Body of pancreas (tissue), 4 donors: ENCODE measurements around the gene KCTD6. TPM values are rescaled to one million over a fixed set of nuclear protein-coding genes. Genes with fewer than 3 reads are reported as not detected.

ENCODE experiments used
- ATAC-seq: fragments of 150-250 bp; one replicate; pipeline ENCODE4 v1.9.1; 2016
- DNase-seq, 4 donors: peaks; one replicate each; pipeline ENCODE4 v3.0.0-alpha.2; 2019
- H3K27ac ChIP-seq, 4 donors: fragments of 200-600 bp; sonication (generic); 1 replicate in 3 of 4; 2 replicates in 1 of 4; pipeline versions ENCODE4 v1.5.1 to v1.6.1; 2016 to 2019; ENCODE audit warnings: mild to moderate bottlenecking in 1 of 4, mixed read lengths in 1 of 4, moderate library complexity in 1 of 4
- H3K27me3 ChIP-seq, 2 donors: fragments of 200-600 bp; sonication (generic); one replicate each; pipeline ENCODE4 v1.6.0; 2016; ENCODE audit warnings: mild to moderate bottlenecking in 1 of 2
- H3K36me3 ChIP-seq, 2 donors: fragments of 200-600 bp; sonication (generic); replicated peaks in 1 of 2; 2 replicates each; pipeline ENCODE4 v1.5.1; 2016; ENCODE audit warnings: low read depth in 2 of 2; ENCODE audit not compliant: insufficient read depth in 1 of 2
- H3K4me1 ChIP-seq: fragments of 200-600 bp; sonication (generic); one replicate; pipeline ENCODE4 v1.6.0; 2016
- H3K4me3 ChIP-seq, 2 donors: fragments of 200-600 bp; sonication (generic); 1 replicate in 1 of 2; 2 replicates in 1 of 2; pipeline ENCODE4 v1.5.1; 2016 to 2019
- H3K9me3 ChIP-seq, 3 donors: fragments of 200-600 bp; sonication (generic); 1 replicate in 2 of 3; 2 replicates in 1 of 3; pipeline ENCODE4 v1.5.1; 2016
- POLR2A ChIP-seq, 3 donors: fragments of 450-650 bp; IDR thresholded peaks; one replicate each; pipeline ENCODE4 v1.6.1; 2016; ENCODE audit warnings: antibody characterized with exemption in 3 of 3, mild to moderate bottlenecking in 2 of 3
- WGBS, 2 donors: methylation state at CpG; one replicate each; pipeline ENCODE4 v1.1.5; 2017; 5-methylcytosine and 5-hydroxymethylcytosine counted together
- intact Hi-C: fragments of 100-400 bp; cut with DNase I; formaldehyde crosslinking; loops from one replicate; pipeline ENCODE4 v1.15.1; 2023
- total RNA-seq, 2 donors: library from RNA; depleted of rRNA; stranded (reverse); fragments of >200 nt; gene quantifications; one replicate each; pipeline ENCODE4 v1.1.0, GENCODE V29; 2016
- TF ChIP-seq, protein P1 (sequence below), 7 experiments: fragments of 450-650 bp in 4 of 7; fragments of 200-600 bp in 3 of 7; sonication (generic) in 3 of 7; IDR thresholded peaks; one replicate each; pipeline ENCODE4 v1.5.1; 2016 to 2019; ENCODE audit warnings: antibody characterized with exemption in 7 of 7

KCTD6 gene
- total RNA-seq, 2 donors from 2014 or later, result 1.3 to 13.0 TPM

DNA sequence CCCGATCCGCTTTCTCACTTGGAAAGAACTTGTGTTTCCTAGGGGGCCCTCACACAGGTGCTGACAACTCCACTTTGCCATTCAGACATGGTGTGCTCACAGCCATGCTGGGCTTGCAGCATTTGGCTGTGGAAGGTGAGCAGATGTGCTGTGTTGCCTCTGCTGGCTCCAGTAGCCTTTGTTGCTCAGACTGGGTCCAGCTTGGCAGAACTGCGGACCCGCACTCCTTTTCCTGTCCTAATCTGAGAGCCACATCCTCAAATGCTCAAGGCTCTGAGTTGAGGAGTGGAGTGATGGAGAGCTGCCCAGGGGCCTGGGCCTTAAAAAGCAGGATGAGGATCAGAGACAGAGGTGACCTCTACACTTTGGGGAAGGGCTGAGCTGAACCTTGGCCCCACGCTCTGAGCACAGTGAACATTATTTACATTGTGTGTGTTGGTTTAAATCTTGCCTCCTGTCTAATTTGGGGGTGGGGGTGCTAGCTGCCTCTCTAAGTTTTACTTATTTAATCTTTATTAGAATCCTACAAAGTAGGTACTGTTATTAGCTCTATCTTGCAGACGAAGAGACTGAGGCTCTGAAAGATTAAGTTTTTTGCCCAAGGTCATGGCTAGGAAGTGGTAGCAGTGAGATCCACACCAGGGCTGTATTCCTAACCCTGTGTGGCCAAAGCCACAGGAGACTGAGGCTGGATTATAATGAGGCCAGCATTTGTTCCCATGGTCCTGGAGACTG, 27.9 kb downstream of the KCTD6 start:
- intact Hi-C loops, result no loop called here

DNA sequence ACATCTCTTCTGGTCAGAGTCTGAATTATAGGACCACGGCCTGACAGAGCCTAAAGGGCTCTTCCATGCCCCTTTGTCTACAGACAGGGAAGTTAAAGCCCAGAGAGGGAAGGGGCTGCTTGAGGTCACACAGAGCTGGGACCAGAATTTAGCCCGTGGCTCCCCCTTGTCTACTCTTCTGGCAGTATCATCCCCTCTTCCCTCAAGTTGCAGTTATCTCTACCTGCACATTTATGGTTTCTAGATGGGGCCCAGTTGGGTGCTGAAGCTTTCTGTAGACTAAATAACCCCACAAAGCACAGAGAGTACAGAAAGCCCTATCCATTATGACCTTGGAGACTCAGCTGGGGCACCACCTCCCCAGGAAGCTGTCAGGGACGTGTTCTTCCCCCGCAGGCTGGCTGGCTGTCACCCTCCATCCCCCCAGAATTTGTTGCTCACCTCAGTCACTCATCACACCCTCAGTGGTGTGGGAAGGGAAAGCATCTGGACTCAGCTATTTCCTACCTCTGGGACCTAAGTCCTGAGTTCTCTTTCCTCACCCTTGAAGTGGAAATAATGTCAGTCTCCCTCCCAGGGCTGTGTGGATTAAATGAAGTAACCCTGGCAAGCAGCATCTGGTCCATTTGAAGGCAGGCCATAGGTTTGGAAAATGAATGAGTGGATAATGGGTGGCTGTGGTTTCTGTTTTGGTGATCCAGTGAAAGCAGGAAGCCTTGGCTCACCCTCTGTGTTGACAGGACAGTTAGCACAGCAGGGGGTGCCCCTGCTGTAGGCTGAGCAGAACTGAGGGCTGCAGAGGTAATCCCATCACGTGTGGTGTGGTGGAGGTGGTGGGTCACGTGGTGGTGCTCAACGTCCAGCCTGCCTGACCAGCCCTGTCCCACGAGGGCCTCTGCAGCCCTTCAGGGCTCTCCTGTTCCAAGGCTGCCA, 28.8 kb downstream of the KCTD6 start:
- Histone ChIP-seq H3K27me3 (no peaks in the 10 kb centered on the region), H3K4me3 (no peak overlapping the region), H3K9me3 (no peaks in the 10 kb centered on the region), H3K27ac (no peak overlapping the region), H3K36me3 (no peaks in the 10 kb centered on the region), H3K4me1 (no peaks in the 10 kb centered on the region)
- intact Hi-C loops, result no loop called here
- TF ChIP-seq POLR2A (IDR thresholded peaks at IDR 0.05), result no peak
- TF ChIP-seq, protein P1, sequence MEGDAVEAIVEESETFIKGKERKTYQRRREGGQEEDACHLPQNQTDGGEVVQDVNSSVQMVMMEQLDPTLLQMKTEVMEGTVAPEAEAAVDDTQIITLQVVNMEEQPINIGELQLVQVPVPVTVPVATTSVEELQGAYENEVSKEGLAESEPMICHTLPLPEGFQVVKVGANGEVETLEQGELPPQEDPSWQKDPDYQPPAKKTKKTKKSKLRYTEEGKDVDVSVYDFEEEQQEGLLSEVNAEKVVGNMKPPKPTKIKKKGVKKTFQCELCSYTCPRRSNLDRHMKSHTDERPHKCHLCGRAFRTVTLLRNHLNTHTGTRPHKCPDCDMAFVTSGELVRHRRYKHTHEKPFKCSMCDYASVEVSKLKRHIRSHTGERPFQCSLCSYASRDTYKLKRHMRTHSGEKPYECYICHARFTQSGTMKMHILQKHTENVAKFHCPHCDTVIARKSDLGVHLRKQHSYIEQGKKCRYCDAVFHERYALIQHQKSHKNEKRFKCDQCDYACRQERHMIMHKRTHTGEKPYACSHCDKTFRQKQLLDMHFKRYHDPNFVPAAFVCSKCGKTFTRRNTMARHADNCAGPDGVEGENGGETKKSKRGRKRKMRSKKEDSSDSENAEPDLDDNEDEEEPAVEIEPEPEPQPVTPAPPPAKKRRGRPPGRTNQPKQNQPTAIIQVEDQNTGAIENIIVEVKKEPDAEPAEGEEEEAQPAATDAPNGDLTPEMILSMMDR (IDR thresholded peaks at IDR 0.05), result no peak
- DNase-seq, result no peak
- ATAC-seq, result no peak
- WGBS, 2 donors, result 71% methylated on average over 8 of the region's 8 CpGs

More for the DNA sequence above, 27.9 kb downstream of the KCTD6 start:
- no peaks in the 10 kb centered on the region for H3K4me1 ChIP-seq
- no peaks in the 10 kb centered on the region for H3K27me3 ChIP-seq
- no peak overlapping the region for H3K4me3 ChIP-seq
- no peaks in the 10 kb centered on the region for H3K36me3 ChIP-seq
- TF ChIP-seq POLR2A (IDR thresholded peaks at IDR 0.05), result no peak
- TF ChIP-seq, protein P1 (IDR thresholded peaks at IDR 0.05), result no peak
- WGBS, 2 donors, result 79 to 83% methylated on average over 6 of the region's 6 CpGs
- no peak overlapping the region for H3K27ac ChIP-seq
- DNase-seq, result no peak
- H3K9me3 ChIP-seq, result no peaks in the 10 kb centered on the region
- ATAC-seq, result no peak

DNA sequence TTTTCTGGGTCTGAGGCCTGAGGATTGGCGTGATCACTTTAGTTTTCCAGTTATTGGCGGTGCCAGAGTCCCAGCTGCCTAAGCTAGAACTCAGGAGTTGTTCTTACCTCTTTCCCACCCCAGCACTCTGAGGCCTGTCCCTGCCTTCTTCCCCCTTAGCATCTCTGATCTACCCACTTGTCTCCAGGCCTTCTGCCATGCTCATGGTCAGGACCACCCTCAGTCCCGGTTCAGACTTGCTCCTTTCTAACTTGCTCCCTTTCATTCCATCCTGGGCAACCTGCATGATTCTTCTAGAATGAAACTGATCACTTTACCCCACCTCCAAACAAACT, 29.4 kb downstream of the KCTD6 start:
- 88 to 89% methylated on average over 3 of the region's 3 CpGs for WGBS, 2 donors
- H3K27me3 ChIP-seq, result no peaks in the 10 kb centered on the region

DNA sequence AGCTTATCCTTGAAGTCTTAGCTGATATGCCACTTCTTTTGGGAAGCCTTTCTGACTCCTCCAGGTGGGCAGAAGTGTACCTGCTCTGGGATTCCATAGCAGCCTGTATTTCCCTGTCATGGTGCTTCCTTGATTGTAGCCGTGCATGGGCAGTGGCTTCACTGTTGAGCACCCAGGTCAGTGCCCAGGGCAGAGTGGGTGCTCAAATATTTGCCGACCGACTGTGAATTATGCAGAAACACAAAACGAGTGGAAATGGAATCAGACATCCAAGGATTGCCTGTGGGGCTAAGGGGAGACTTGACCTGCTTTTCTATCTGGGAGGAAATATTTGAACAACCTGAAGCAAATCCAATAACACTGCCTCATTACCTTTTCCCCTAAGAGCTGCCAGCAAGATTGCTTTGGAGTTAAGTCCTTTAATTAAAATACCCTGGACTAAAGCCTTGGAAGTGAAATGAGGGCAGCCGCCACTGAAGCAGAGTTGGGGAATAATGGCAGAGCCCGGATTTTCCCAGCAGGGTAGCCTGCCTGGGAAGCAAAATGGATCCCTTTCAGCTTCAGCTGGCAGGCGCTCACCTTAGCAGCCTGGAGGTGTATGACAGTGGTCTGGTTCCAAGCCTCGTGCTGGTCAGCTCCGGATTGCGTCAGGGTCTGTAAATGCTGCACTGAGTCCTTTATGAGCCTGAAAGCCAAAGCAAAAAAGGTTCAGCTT, 30.2 kb downstream of the KCTD6 start:
- no peak for TF ChIP-seq POLR2A (IDR thresholded peaks at IDR 0.05)
- TF ChIP-seq, protein P1 (IDR thresholded peaks at IDR 0.05), result no peak
- 67 to 75% methylated on average over 10 of the region's 10 CpGs for WGBS, 2 donors
- H3K27ac ChIP-seq, result no peak overlapping the region
- no peak overlapping the region for H3K4me3 ChIP-seq
- H3K9me3 ChIP-seq, result no peaks in the 10 kb centered on the region
- no peaks in the 10 kb centered on the region for H3K36me3 ChIP-seq
- H3K27me3 ChIP-seq, result no peaks in the 10 kb centered on the region
- ATAC-seq (no peak), DNase-seq (no peak)
- no peaks in the 10 kb centered on the region for H3K4me1 ChIP-seq
- intact Hi-C loops, result no loop called here

More for the DNA sequence above, 29.4 kb downstream of the KCTD6 start:
- no peak overlapping the region for H3K27ac ChIP-seq
- intact Hi-C loops, result no loop called here
- no peak overlapping the region for H3K4me3 ChIP-seq
- no peak for TF ChIP-seq POLR2A (IDR thresholded peaks at IDR 0.05)
- TF ChIP-seq, protein P1 (IDR thresholded peaks at IDR 0.05), result no peak
- no peak for DNase-seq
- H3K9me3 ChIP-seq, result no peaks in the 10 kb centered on the region
- no peaks in the 10 kb centered on the region for H3K36me3 ChIP-seq
- no peaks in the 10 kb centered on the region for H3K4me1 ChIP-seq
- ATAC-seq, result no peak
